Adrenal gland (tissue), 19 donors: ENCODE measurements around the gene TP53AIP1. TPM values are rescaled to one million over a fixed set of nuclear protein-coding genes. Genes with fewer than 3 reads are reported as not detected.

Experiments
- DNase-seq, 7 donors: peaks; one replicate each; pipeline ENCODE4 v3.0.0-alpha.2; 2019 to 2020
- H3K27ac ChIP-seq, 5 donors: fragments of 200-600 bp; sonication (generic) in 4 of 5; 1 replicate in 3 of 5; 2 replicates in 2 of 5; pipeline versions ENCODE4 v1.5.1 to v1.8.0; 2016 to 2020; ENCODE audit warnings: mild to moderate bottlenecking in 1 of 5
- H3K27me3 ChIP-seq: fragments of 200-600 bp; 2 replicates; pipeline ENCODE4 v1.8.0; 2021
- H3K36me3 ChIP-seq, 2 donors: fragments of 200-600 bp; replicated peaks in 1 of 2; 1 replicate in 1 of 2; 2 replicates in 1 of 2; pipeline versions ENCODE4 v1.5.1 to v1.8.0; 2018 to 2022
- H3K4me1 ChIP-seq, 2 donors: fragments of 200-600 bp; replicated peaks in 1 of 2; 1 replicate in 1 of 2; 2 replicates in 1 of 2; pipeline versions ENCODE4 v1.5.1 to v1.8.0; 2018 to 2021
- H3K4me3 ChIP-seq, 4 donors: fragments of 200-600 bp; sonication (generic) in 3 of 4; one replicate each; pipeline ENCODE4 v1.5.1; 2016 to 2018
- H3K9me3 ChIP-seq, 3 donors: fragments of 200-600 bp; sonication (generic) in 1 of 3; replicated peaks in 1 of 3; 1 replicate in 2 of 3; 2 replicates in 1 of 3; pipeline versions ENCODE4 v1.5.1 to v1.8.0; 2016 to 2021
- POLR2A ChIP-seq, 2 donors: fragments of 450-650 bp; IDR thresholded peaks; one replicate each; pipeline ENCODE4 v1.6.1; 2017; ENCODE audit warnings: antibody characterized with exemption in 2 of 2, mild to moderate bottlenecking in 2 of 2, moderate library complexity in 1 of 2
- WGBS, 4 donors: extraction: QIAGEN DNeasy Blood & Tissue Kit in 2 of 4; methylation state at CpG; one replicate each; pipeline versions ENCODE4 v1.1.5 to v1.1.7; 2013 to 2017; 5-methylcytosine and 5-hydroxymethylcytosine counted together
- intact Hi-C, 2 donors: fragments of 100-400 bp; cut with DNase I; formaldehyde crosslinking; loops; one replicate each; pipeline versions ENCODE4 v1.14.1 to v1.15.0; 2022 to 2023
- long read RNA-seq, 10 donors: library from polyadenylated mRNA in 3 of 10; unstranded in 2 of 10; stranded (forward) in 1 of 10; transcript quantifications; one replicate each; pipeline ENCODE4 v2.0.0 and lab custom pipeline, GENCODE V29; 2021 to 2026
- polyA plus RNA-seq, 3 donors: library from polyadenylated mRNA; stranded (reverse); fragments of 200-250 nt in 2 of 3; fragments of 350-450 nt in 1 of 3; fragmentation: Illumina TruSeq in 1 of 3; extraction: RNeasy Lipid Tissue Mini Kit (QIAGEN cat#74804) in 1 of 3; gene quantifications; one replicate each; pipeline ENCODE4 v1.2.3, GENCODE V29; 2013 to 2014
- total RNA-seq, 9 donors: library from RNA; depleted of rRNA in 4 of 9; stranded (reverse); fragments of >200 nt in 4 of 9; fragments of 120-200 nt in 1 of 9; fragmentation: NEBNext Ultra II Directional in 1 of 9; extraction: Animal tissue kit (Norgen Biotek cat#: 25700) in 1 of 9; gene quantifications; one replicate each; pipeline versions ENCODE4 v1.1.0 to v1.2.4, GENCODE V29; 2013 to 2023
- TF ChIP-seq, protein P1 (sequence below), 6 experiments: fragments of 450-650 bp in 4 of 6; fragments of 200-600 bp in 2 of 6; sonication (generic) in 1 of 6; IDR thresholded peaks; 1 replicate in 5 of 6; 2 replicates in 1 of 6; pipeline versions ENCODE4 v1.5.1 to v1.8.0; 2016 to 2021; ENCODE audit warnings: antibody characterized with exemption in 6 of 6, mild to moderate bottlenecking in 2 of 6, moderate library complexity in 1 of 6
- donor health status: healthy with polysubstance abuse.
- donor health status: Bipolar disorder and iron deficiency.
- donor health status: DM: yes; HTN: yes; CAD: no.
- donor health status: DM: no; HTN: no; CAD: no.
- donor health status: DM: no; HTN: no; CAD: no.
- donor health status: DM: yes; HTN: yes; CAD: no.

The TP53AIP1 gene
- under 1 TPM in 7 of 9 donors, not detected in 2; 0.11 to 0.83 (median 0.28) TPM for total RNA-seq
- polyA plus RNA-seq = 1 to 10 TPM in 2 of 3 donors, under 1 TPM in 1; 0.29 to 1.7 (median 1.3) TPM
- long read RNA-seq, donor 1 = 0 reads
- long read RNA-seq, donor 2 = 0 reads
- long read RNA-seq, donor 3 = 0 reads
- long read RNA-seq, donor 4 = 0 reads
- long read RNA-seq, donor 5 = 0 reads
- long read RNA-seq, donor 6 = 0 reads
- long read RNA-seq, donor 7 = 0 reads
- long read RNA-seq, donor 8 = 0 reads
- long read RNA-seq, donor 9 = 0 reads
- long read RNA-seq, donor 10 = 0 reads

GRCh38 chr11:128942817-128943427 is at the start of gene TP53AIP1:
Gene TP53AIP1, minus strand, starts transcription at chr11:128942871. Its CDS starts 5,053 bp downstream, at chr11:128937818.
- Histone ChIP-seq H3K27me3 (no peaks in the 10 kb centered on the region), H3K9me3 (no peaks in the 10 kb centered on the region), H3K27ac (no peak within 1 kb of the TSS), H3K4me1 (no peaks in the 10 kb centered on the region), H3K36me3 (no peaks in the 10 kb centered on the region), H3K4me3 (no peak within 1 kb of the TSS)
- DNase-seq = no peak
- intact Hi-C loops = no loop called here
- WGBS, 4 donors = 64 to 78% (median 70%) methylated on average over 14 to 21 of the region's 21 CpGs
- no peak for TF ChIP-seq POLR2A (IDR thresholded peaks at IDR 0.05)
- TF ChIP-seq, protein P1, sequence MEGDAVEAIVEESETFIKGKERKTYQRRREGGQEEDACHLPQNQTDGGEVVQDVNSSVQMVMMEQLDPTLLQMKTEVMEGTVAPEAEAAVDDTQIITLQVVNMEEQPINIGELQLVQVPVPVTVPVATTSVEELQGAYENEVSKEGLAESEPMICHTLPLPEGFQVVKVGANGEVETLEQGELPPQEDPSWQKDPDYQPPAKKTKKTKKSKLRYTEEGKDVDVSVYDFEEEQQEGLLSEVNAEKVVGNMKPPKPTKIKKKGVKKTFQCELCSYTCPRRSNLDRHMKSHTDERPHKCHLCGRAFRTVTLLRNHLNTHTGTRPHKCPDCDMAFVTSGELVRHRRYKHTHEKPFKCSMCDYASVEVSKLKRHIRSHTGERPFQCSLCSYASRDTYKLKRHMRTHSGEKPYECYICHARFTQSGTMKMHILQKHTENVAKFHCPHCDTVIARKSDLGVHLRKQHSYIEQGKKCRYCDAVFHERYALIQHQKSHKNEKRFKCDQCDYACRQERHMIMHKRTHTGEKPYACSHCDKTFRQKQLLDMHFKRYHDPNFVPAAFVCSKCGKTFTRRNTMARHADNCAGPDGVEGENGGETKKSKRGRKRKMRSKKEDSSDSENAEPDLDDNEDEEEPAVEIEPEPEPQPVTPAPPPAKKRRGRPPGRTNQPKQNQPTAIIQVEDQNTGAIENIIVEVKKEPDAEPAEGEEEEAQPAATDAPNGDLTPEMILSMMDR (IDR thresholded peaks at IDR 0.05) = no peak

DNA sequence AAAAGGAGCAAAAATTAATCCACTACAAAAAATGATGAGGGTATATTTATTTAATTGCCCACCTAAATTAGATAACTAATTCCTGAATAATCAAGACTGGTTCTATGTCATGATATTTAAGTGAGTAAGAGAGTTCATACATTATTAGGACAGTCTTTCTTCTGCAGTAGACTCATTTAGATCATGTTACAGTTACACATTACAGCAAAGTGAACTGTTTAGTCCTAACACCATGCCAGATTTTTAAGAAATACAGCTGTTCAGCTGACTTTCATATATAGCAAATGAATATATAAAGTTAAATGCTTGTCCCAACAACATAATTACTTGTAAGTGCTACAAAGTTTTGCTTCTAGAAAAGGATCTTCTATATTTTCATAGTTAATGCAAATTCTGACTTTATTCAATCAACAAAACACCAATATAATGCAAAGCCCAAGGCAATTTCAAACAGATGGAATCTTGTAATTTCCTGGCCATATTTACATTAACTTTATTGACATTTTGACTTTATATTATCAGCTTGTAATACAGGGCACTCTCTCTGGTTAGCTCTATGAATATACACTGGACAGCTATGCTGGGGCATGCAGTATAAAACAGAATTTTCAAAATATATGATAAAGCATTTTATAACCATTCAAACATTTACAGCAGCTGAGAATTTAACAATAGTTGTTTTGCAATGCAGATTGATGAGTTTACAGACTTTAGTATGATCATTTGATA is 45.7 kb upstream of the TP53AIP1 start:
- no peak overlapping the region for H3K27ac ChIP-seq
- peaks cover 0 to 5% (median 4%) of the 10 kb centered on the region in 3 donors for H3K9me3 ChIP-seq
- intact Hi-C loops = no loop called here
- no peak for DNase-seq
- TF ChIP-seq, protein P1 (IDR thresholded peaks at IDR 0.05) = no peak
- TF ChIP-seq POLR2A (IDR thresholded peaks at IDR 0.05) = no peak
- H3K27me3 ChIP-seq = no peaks in the 10 kb centered on the region
- H3K4me1 ChIP-seq = no peaks in the 10 kb centered on the region
- H3K36me3 ChIP-seq = no peaks in the 10 kb centered on the region
- H3K4me3 ChIP-seq = no peak overlapping the region

- H3K4me3 ChIP-seq = no peak overlapping the region
- 76 to 81% (median 79%) methylated on average over 5 of the region's 5 CpGs for WGBS, 4 donors
- H3K4me1 ChIP-seq = no peaks in the 10 kb centered on the region
- intact Hi-C loops = no loop called here
- no peak overlapping the region for H3K27ac ChIP-seq
- peaks cover 0 to 7% of the 10 kb centered on the region in 2 donors for H3K36me3 ChIP-seq
- no peak for DNase-seq
- H3K27me3 ChIP-seq = no peaks in the 10 kb centered on the region
- H3K9me3 ChIP-seq = peaks cover 0 to 5% (median 4%) of the 10 kb centered on the region in 3 donors
- TF ChIP-seq, protein P1 (IDR thresholded peaks at IDR 0.05) = no peak
- TF ChIP-seq POLR2A (IDR thresholded peaks at IDR 0.05) = no peak
These were observed 43.2 kb upstream of the TP53AIP1 start for GRCh38 chr11:128985880-128986279.

DNA sequence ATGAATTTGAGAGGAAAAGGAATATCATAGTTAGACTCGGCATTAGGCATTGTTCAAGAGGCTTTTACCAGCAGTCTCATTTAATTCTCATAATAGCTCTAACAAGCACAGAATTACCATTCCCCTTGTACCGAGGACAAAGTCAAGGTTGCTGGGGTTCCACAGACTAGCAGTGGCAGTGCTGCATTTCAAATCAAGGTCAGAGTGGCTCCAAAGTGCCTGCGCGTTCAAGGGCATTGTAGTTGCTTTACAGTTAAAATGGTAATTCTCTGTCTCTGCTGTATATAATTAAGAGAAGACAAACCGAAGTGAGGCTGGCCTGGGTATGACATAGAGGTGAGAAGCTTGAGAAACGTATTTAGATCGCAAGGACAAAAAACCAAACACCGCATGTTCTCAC is 40.4 kb upstream of the TP53AIP1 start:
- Histone ChIP-seq H3K4me3 (no peak overlapping the region), H3K4me1 (no peaks in the 10 kb centered on the region), H3K27me3 (no peaks in the 10 kb centered on the region), H3K9me3 (no peaks in the 10 kb centered on the region), H3K27ac (no peak overlapping the region), H3K36me3 (peaks cover 0 to 14% of the 10 kb centered on the region in 2 donors)
- WGBS, 4 donors = 58 to 64% (median 63%) methylated on average over 8 of the region's 8 CpGs
- intact Hi-C loops = no loop called here
- TF ChIP-seq, protein P1 (IDR thresholded peaks at IDR 0.05) = no peak
- no peak for TF ChIP-seq POLR2A (IDR thresholded peaks at IDR 0.05)
- peak in 1 of 7 donors; percentile 23 for DNase-seq
